Stomach (tissue), 4 donors: ENCODE results near the gene JUNB.

Source experiments
- EP300 ChIP-seq: sonication (generic); formaldehyde crosslinking; IDR thresholded peaks from one replicate; pipeline ENCODE4 v1.6.1; 2017; ENCODE audit warnings: antibody characterized with exemption
- POLR2A ChIP-seq, 4 donors: fragments of 450-650 bp; IDR thresholded peaks; one replicate each; pipeline ENCODE4 v1.6.1; 2016; ENCODE audit warnings: antibody characterized with exemption in 4 of 4, control low read depth in 2 of 4, mild to moderate bottlenecking in 1 of 4, moderate library complexity in 1 of 4
- POLR2AphosphoS5 ChIP-seq, 3 donors: sonication (generic); formaldehyde crosslinking; IDR thresholded peaks; one replicate each; pipeline ENCODE4 v1.6.1; 2016; ENCODE audit warnings: antibody characterized with exemption in 3 of 3
- TF ChIP-seq, protein P1 (sequence below), 7 experiments: fragments of 450-650 bp in 4 of 7; fragments of 200-600 bp in 3 of 7; sonication (generic) in 3 of 7; IDR thresholded peaks; one replicate each; pipeline ENCODE4 v1.5.1; 2016 to 2019; ENCODE audit warnings: antibody characterized with exemption in 7 of 7, control low read depth in 2 of 7, mild to moderate bottlenecking in 1 of 7

DNA sequence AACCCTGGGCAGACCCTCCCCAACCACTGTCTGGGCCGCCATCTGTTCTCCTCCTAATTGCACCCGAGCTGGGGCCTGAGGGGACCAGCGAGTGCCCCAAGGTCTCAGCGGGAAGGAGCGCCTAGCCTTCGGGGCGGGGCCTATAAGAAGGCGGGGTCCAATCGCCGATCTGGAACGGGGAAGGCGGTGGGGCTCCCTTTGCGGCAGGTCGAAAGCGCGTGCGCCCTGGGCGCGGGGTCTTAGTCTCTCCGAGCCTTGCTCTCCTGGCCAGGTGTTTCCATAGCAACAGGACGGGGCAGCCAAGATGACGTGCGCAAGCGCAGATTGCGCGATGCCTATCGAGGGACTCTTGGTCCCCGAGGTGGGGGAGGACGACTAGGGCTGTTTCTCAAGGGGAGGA is 49.8 kb downstream of the JUNB start:
- TF ChIP-seq EP300 (no peak), POLR2AphosphoS5 (IDR thresholded peaks at IDR 0.05) (no peak), POLR2A (IDR thresholded peaks at IDR 0.05) (no peak)
- TF ChIP-seq, protein P1, sequence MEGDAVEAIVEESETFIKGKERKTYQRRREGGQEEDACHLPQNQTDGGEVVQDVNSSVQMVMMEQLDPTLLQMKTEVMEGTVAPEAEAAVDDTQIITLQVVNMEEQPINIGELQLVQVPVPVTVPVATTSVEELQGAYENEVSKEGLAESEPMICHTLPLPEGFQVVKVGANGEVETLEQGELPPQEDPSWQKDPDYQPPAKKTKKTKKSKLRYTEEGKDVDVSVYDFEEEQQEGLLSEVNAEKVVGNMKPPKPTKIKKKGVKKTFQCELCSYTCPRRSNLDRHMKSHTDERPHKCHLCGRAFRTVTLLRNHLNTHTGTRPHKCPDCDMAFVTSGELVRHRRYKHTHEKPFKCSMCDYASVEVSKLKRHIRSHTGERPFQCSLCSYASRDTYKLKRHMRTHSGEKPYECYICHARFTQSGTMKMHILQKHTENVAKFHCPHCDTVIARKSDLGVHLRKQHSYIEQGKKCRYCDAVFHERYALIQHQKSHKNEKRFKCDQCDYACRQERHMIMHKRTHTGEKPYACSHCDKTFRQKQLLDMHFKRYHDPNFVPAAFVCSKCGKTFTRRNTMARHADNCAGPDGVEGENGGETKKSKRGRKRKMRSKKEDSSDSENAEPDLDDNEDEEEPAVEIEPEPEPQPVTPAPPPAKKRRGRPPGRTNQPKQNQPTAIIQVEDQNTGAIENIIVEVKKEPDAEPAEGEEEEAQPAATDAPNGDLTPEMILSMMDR (IDR thresholded peaks at IDR 0.05) = no peak
